Measurements from ENCODE around the gene SNCB.

Gene SNCB

DNA sequence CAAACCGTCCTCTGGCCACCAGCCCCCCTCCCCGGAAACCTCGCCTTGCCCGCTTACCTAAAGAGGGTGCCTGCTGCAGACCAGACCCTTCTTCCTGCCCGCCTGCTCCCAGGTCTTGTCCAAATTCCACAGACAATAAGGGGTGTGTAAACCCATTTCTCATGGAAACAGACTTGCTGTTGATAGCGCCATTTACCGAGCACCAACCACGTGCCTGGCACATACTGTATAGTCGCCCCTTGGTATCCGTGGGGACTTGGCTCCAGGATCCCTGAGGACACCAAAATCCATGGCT, 56.1 kb downstream of the SNCB start:
- no peak for DNase-seq (ENCODE audit: low read depth in 2 of 2)

- peak; percentile 43 to 84 for DNase-seq (ENCODE audit: low read depth in 2 of 2)
Observed at GRCh38 chr5:176573564-176574296, 56.6 kb downstream of the SNCB start.

All from stimulated activated CD4-positive, alpha-beta T cell treated with anti-CD3 and anti-CD28 coated beads, Interleukin-1b, Interleukin-23, amount 100 ng/mL, for 1 hour (primary cell).